GM18517 (cell line): ENCODE data around the gene RHOC.
A peak's percentile ranks its signal among the peaks of the same experiment; 100 is the strongest.

Experiments used
- ATAC-seq: cut with Tn5 transposase; IDR thresholded peaks from one replicate; pipeline ENCODE4 v1.9.1; 2021; ENCODE audit warnings: mild to moderate bottlenecking, moderate library complexity; ENCODE audit not compliant: unreplicated experiment

The RHOC gene

GRCh38 chr1:112718691-112719418 lies 11.9 kb upstream of the RHOC start:
- no peak for ATAC-seq

- ATAC-seq: no peak
These were observed 10.4 kb upstream of the RHOC start for GRCh38 chr1:112717263-112717873.

- ATAC-seq: no peak
These were observed 9.3 kb upstream of the RHOC start for GRCh38 chr1:112716133-112716720.

- ATAC-seq: peak; percentile 79
These were observed 8.5 kb upstream of the RHOC start, which contains the start of gene PPM1J for GRCh38 chr1:112715264-112716053. Gene PPM1J, minus strand, starts transcription at chr1:112715332. Its CDS starts 31 bp downstream, at chr1:112715301.

- peak; percentile 8 for ATAC-seq
These were observed 7.7 kb upstream of the RHOC start for GRCh38 chr1:112714313-112715263.

GRCh38 chr1:112713466-112714312 lies 6.8 kb upstream of the RHOC start:
- no peak for ATAC-seq

- no peak for ATAC-seq
These were observed 5.8 kb upstream of the RHOC start for GRCh38 chr1:112712701-112713128.

- ATAC-seq: no peak
These were observed 5.3 kb upstream of the RHOC start for GRCh38 chr1:112712191-112712590.

GRCh38 chr1:112711670-112712069 lies 4.7 kb upstream of the RHOC start:
- ATAC-seq: no peak

GRCh38 chr1:112711041-112711440 lies 4.1 kb upstream of the RHOC start:
- no peak for ATAC-seq

- ATAC-seq: no peak
These were observed 3.7 kb upstream of the RHOC start for GRCh38 chr1:112710586-112710985.

GRCh38 chr1:112710159-112710558 lies 3.2 kb upstream of the RHOC start:
- no peak for ATAC-seq

GRCh38 chr1:112708489-112708888 lies 1.6 kb upstream of the RHOC start:
- ATAC-seq: no peak

GRCh38 chr1:112708002-112708448 lies 1.1 kb upstream of the RHOC start:
- ATAC-seq: no peak

GRCh38 chr1:112707221-112708001 lies 484 bp upstream of the RHOC start:
- peak; percentile 61 for ATAC-seq

- ATAC-seq: peak; percentile 51
These were observed 1.8 kb downstream of the RHOC start for GRCh38 chr1:112704934-112705627.

- no peak for ATAC-seq
These were observed 2.5 kb downstream of the RHOC start for GRCh38 chr1:112704391-112704933.

GRCh38 chr1:112703706-112704105 lies 3.2 kb downstream of the RHOC start:
- ATAC-seq: no peak
